Caco-2 (cell line): ENCODE data around the gene ERC1. TPM values are rescaled to one million over a fixed set of nuclear protein-coding genes. Genes with fewer than 3 reads are reported as not detected.

Experiments
- BruUV-seq: library from RNA; stranded (reverse); fragments of 400-500 nt; replicated peaks from 2 replicates; lab custom pipeline; 2021; lab: Mats Ljungman, UMichigan
- CTCF ChIA-PET: fragments of 300-600 bp; sonication (Branson Sonifier 250); formaldehyde crosslinking; loops from one replicate; lab custom pipeline; 2022; ENCODE audit warnings: antibody characterized with exemption; lab: Charles Lee
- POLR2A ChIA-PET: fragments of 300-600 bp; sonication (Branson Sonifier 250); formaldehyde crosslinking; loops from one replicate; lab custom pipeline; 2022; ENCODE audit warnings: antibody characterized with exemption; lab: Charles Lee
- DNase-seq, 2 experiments: peaks; one replicate each; pipeline versions ENCODE4 v3.0.0 to v3.0.0-alpha.2; 2020 to 2022
- H3K27me3 ChIP-seq: replicated peaks from 2 replicates; pipeline ENCODE4 v1.6.0; 2011; ENCODE audit warnings: low read length; ENCODE audit not compliant: control insufficient read depth, insufficient read depth
- H3K36me3 ChIP-seq: 2 replicates; pipeline ENCODE4 v1.5.1; 2011; ENCODE audit warnings: low read length; ENCODE audit not compliant: control insufficient read depth, insufficient read depth
- H3K4me1 ChIP-seq: fragments of 250-450 bp; sonication (Bioruptor Pico); 2 replicates; pipeline ENCODE4 v1.5.1; 2020; ENCODE audit warnings: mild to moderate bottlenecking
- H3K4me3 ChIP-seq: 2 replicates; pipeline ENCODE4 v1.5.1; 2011; ENCODE audit warnings: low read depth, mild to moderate bottlenecking, control low read depth, low read length
- H3K9me3 ChIP-seq: fragments of 250-450 bp; sonication (Bioruptor Pico); 2 replicates; pipeline ENCODE4 v1.5.1; 2020; ENCODE audit warnings: mild to moderate bottlenecking, moderate library complexity
- H3K27ac Mint-ChIP-seq: one replicate; pipeline ENCODE4 v1.8.0; 2022; ENCODE audit warnings: mixed read lengths; ENCODE audit not compliant: unreplicated experiment
- H3K27me3 Mint-ChIP-seq: one replicate; pipeline ENCODE4 v1.8.0; 2022; ENCODE audit warnings: mixed read lengths; ENCODE audit not compliant: insufficient read depth, unreplicated experiment
- H3K36me3 Mint-ChIP-seq: one replicate; pipeline ENCODE4 v1.8.0; 2022; ENCODE audit warnings: mild to moderate bottlenecking, mixed read lengths; ENCODE audit not compliant: insufficient read depth, unreplicated experiment
- H3K4me1 Mint-ChIP-seq: one replicate; pipeline ENCODE4 v1.8.0; 2022; ENCODE audit warnings: low read depth, mixed read lengths; ENCODE audit not compliant: unreplicated experiment
- H3K4me3 Mint-ChIP-seq: one replicate; pipeline ENCODE4 v1.8.0; 2022; ENCODE audit warnings: mild to moderate bottlenecking, moderate library complexity, mixed read lengths; ENCODE audit not compliant: unreplicated experiment
- H3K9me3 Mint-ChIP-seq: one replicate; pipeline ENCODE4 v1.8.0; 2022; ENCODE audit warnings: mixed read lengths; ENCODE audit not compliant: unreplicated experiment
- CTCF ChIP-seq, 2 experiments: fragments of 200-600 bp in 1 of 2; IDR thresholded peaks; 1 replicate in 1 of 2; 2 replicates in 1 of 2; pipeline versions ENCODE4 v1.5.1 to v1.8.0; 2011 to 2022; ENCODE audit warnings: antibody characterized with exemption in 1 of 2, control low read depth in 1 of 2, inconsistent platforms in 1 of 2, low read depth in 1 of 2, low read length in 1 of 2, mild to moderate bottlenecking in 1 of 2, moderate library complexity in 1 of 2; ENCODE audit not compliant: insufficient read depth in 1 of 2, severe bottlenecking in 1 of 2, unreplicated experiment in 1 of 2
- intact Hi-C: fragments of 100-400 bp; cut with micrococcal nuclease; formaldehyde crosslinking; loops from one replicate; pipeline ENCODE4 v1.10.0; 2022; ENCODE audit not compliant: unreplicated experiment
- total RNA-seq: library from RNA; stranded (reverse); gene quantifications from 2 replicates; pipeline ENCODE4 v1.2.3, GENCODE V29; 2022

ERC1 gene
- total RNA-seq, 1 experiment from 2014 or later: 88.4 TPM

GRCh38 chr12:1500095-1500801 is 509.2 kb downstream of the ERC1 start:
- intact Hi-C loops: no loop called here
- H3K27ac Mint-ChIP-seq: no peak overlapping the region

GRCh38 chr12:1501001-1501400 is 510.0 kb downstream of the ERC1 start:
- no peaks in the 10 kb centered on the region for H3K9me3 Mint-ChIP-seq
- no peaks in the 10 kb centered on the region for H3K4me1 ChIP-seq
- TF ChIP-seq CTCF (IDR thresholded peaks at IDR 0.05; ENCODE audit: insufficient read depth in 1 of 2, low read depth in 1 of 2, low read length in 1 of 2, severe bottlenecking in 1 of 2, unreplicated experiment in 1 of 2): no peak
- H3K9me3 ChIP-seq: no peaks in the 10 kb centered on the region
- intact Hi-C loops: no loop called here
- no TSS peak for BruUV-seq
- peaks cover 3% of the 10 kb centered on the region for H3K27me3 Mint-ChIP-seq
- no peaks in the 10 kb centered on the region for H3K36me3 ChIP-seq
- H3K36me3 Mint-ChIP-seq: peaks cover 13% of the 10 kb centered on the region
- no peak for DNase-seq
- H3K27ac Mint-ChIP-seq: no peak overlapping the region
- no peaks in the 10 kb centered on the region for H3K27me3 ChIP-seq
- ChIA-PET CTCF (interaction anchor here (0.6 kb wide), 1 partner anchor 14 kb away, joined by 3 read pairs; no protein-coding TSS in a partner anchor), POLR2A (no interaction called here)
- no peak overlapping the region for H3K4me3 ChIP-seq
- no peaks in the 10 kb centered on the region for H3K4me1 Mint-ChIP-seq
- no peak overlapping the region for H3K4me3 Mint-ChIP-seq

More at GRCh38 chr12:1500095-1500801, 509.2 kb downstream of the ERC1 start:
- ChIA-PET POLR2A (no interaction called here), CTCF (no interaction called here)
- no peak overlapping the region for H3K4me3 Mint-ChIP-seq
- no peaks in the 10 kb centered on the region for H3K9me3 Mint-ChIP-seq
- Histone ChIP-seq H3K9me3 (no peaks in the 10 kb centered on the region), H3K27me3 (no peaks in the 10 kb centered on the region), H3K4me1 (no peaks in the 10 kb centered on the region), H3K4me3 (no peak overlapping the region), H3K36me3 (no peaks in the 10 kb centered on the region)
- no peak for TF ChIP-seq CTCF (IDR thresholded peaks at IDR 0.05; ENCODE audit: insufficient read depth in 1 of 2, low read depth in 1 of 2, low read length in 1 of 2, severe bottlenecking in 1 of 2, unreplicated experiment in 1 of 2)
- peaks cover 3% of the 10 kb centered on the region for H3K27me3 Mint-ChIP-seq
- no TSS peak for BruUV-seq
- H3K4me1 Mint-ChIP-seq: no peaks in the 10 kb centered on the region
- peaks cover 13% of the 10 kb centered on the region for H3K36me3 Mint-ChIP-seq
- DNase-seq: no peak

- intact Hi-C loops: no loop called here
- Mint-ChIP-seq H3K36me3 (peaks cover 13% of the 10 kb centered on the region), H3K9me3 (no peaks in the 10 kb centered on the region), H3K27ac (no peak overlapping the region), H3K4me3 (no peak overlapping the region), H3K27me3 (peaks cover 3% of the 10 kb centered on the region), H3K4me1 (no peaks in the 10 kb centered on the region)
- CTCF ChIA-PET: no interaction called here
- Histone ChIP-seq H3K4me3 (no peak overlapping the region), H3K4me1 (no peaks in the 10 kb centered on the region), H3K27me3 (no peaks in the 10 kb centered on the region), H3K36me3 (no peaks in the 10 kb centered on the region), H3K9me3 (no peaks in the 10 kb centered on the region)
- DNase-seq: no peak
- TF ChIP-seq CTCF (IDR thresholded peaks at IDR 0.05; ENCODE audit: insufficient read depth in 1 of 2, low read depth in 1 of 2, low read length in 1 of 2, severe bottlenecking in 1 of 2, unreplicated experiment in 1 of 2): no peak
- POLR2A ChIA-PET: no interaction called here
- BruUV-seq: no TSS peak
Measured at GRCh38 chr12:1501695-1502378, 510.8 kb downstream of the ERC1 start.
